Ureter (tissue), 1 donor: ENCODE measurements around the gene USP24. TPM values are rescaled to one million over a fixed set of nuclear protein-coding genes. Genes with fewer than 3 reads are reported as not detected.
"Not testable (repeated sequence)": the region's sequence is repeated elsewhere in the genome, so short reads cannot be mapped to it uniquely, and the experiment has no call there.

Experiments
- DNase-seq: peaks from one replicate; pipeline ENCODE4 v3.0.0-alpha.2; 2020; ENCODE audit warnings: low spot score
- total RNA-seq: library from RNA; stranded (reverse); gene quantifications from one replicate; pipeline ENCODE4 v1.2.4, GENCODE V29; 2023
- donor health status: DM: yes; HTN: yes; CAD: no.

The USP24 gene
- total RNA-seq, 1 donor from 2014 or later, result 58.2 TPM

GRCh38 chr1:55038552-55038838, 176.7 kb downstream of the USP24 start:
- no peak for DNase-seq

GRCh38 chr1:55037733-55038551, 177.2 kb downstream of the USP24 start:
- no peak for DNase-seq

GRCh38 chr1:55035904-55036303, 179.3 kb downstream of the USP24 start:
- DNase-seq, result no peak

- DNase-seq, result no peak
Measured at GRCh38 chr1:55034476-55035133, 180.6 kb downstream of the USP24 start.

GRCh38 chr1:55033265-55033614, 181.9 kb downstream of the USP24 start:
- no peak for DNase-seq

GRCh38 chr1:55031098-55031497, 184.1 kb downstream of the USP24 start:
- not testable (repeated sequence) for DNase-seq

- DNase-seq, result not testable (repeated sequence)
Measured at GRCh38 chr1:55026682-55027081, 188.5 kb downstream of the USP24 start.

- not testable (repeated sequence) for DNase-seq
Measured at GRCh38 chr1:55024163-55024562, 191.0 kb downstream of the USP24 start.

GRCh38 chr1:55021942-55022546, 193.1 kb downstream of the USP24 start:
- DNase-seq, result peak; percentile 85

GRCh38 chr1:55018395-55018794, 196.8 kb downstream of the USP24 start:
- no peak for DNase-seq

Other genes with a start within 250 kb of the USP24 start
- gene TMEM61, start 234.7 kb downstream of the USP24 start, total RNA-seq, result 1.4 TPM
- gene BSND, start 216.4 kb downstream of the USP24 start, total RNA-seq, result not detected
- 0.16 TPM for gene PCSK9, start 175.8 kb downstream of the USP24 start, total RNA-seq